Left forelimb (tissue), 1 donor: ENCODE data around the gene PRDM16.

Experiments
- DNase-seq: peaks from one replicate; pipeline ENCODE4 v3.0.0-alpha.2; 2018; ENCODE audit warnings: low spot score

PRDM16 gene

GRCh38 chr1:3339856-3340255 is 270.9 kb downstream of the PRDM16 start:
- no peak for DNase-seq

GRCh38 chr1:3340548-3341235 is 271.7 kb downstream of the PRDM16 start:
- no peak for DNase-seq

- no peak for DNase-seq
Measured at GRCh38 chr1:3341236-3341994, 272.4 kb downstream of the PRDM16 start.

- no peak for DNase-seq
Measured at GRCh38 chr1:3342960-3343359, 274.0 kb downstream of the PRDM16 start.

- DNase-seq = no peak
Measured at GRCh38 chr1:3344395-3344794, 275.4 kb downstream of the PRDM16 start.

GRCh38 chr1:3345792-3346191 is 276.8 kb downstream of the PRDM16 start:
- no peak for DNase-seq

- no peak for DNase-seq
Measured at GRCh38 chr1:3346478-3346877, 277.5 kb downstream of the PRDM16 start.

- DNase-seq = no peak
Measured at GRCh38 chr1:3347257-3348020, 278.4 kb downstream of the PRDM16 start.

- no peak for DNase-seq
Measured at GRCh38 chr1:3348196-3348865, 279.3 kb downstream of the PRDM16 start.

GRCh38 chr1:3349161-3349967 is 280.4 kb downstream of the PRDM16 start:
- DNase-seq = no peak

GRCh38 chr1:3349968-3350299 is 280.9 kb downstream of the PRDM16 start:
- DNase-seq = no peak

- no peak for DNase-seq
Measured at GRCh38 chr1:3350506-3351261, 281.7 kb downstream of the PRDM16 start.

GRCh38 chr1:3351449-3352298 is 282.7 kb downstream of the PRDM16 start:
- DNase-seq = no peak

- no peak for DNase-seq
Measured at GRCh38 chr1:3352299-3352951, 283.4 kb downstream of the PRDM16 start.

- no peak for DNase-seq
Measured at GRCh38 chr1:3352952-3353331, 283.9 kb downstream of the PRDM16 start.

GRCh38 chr1:3353876-3354275 is 284.9 kb downstream of the PRDM16 start:
- no peak for DNase-seq

GRCh38 chr1:3355089-3355488 is 286.1 kb downstream of the PRDM16 start:
- DNase-seq = no peak

- DNase-seq = no peak
Measured at GRCh38 chr1:3355894-3356826, 287.2 kb downstream of the PRDM16 start.
